Panc1 (cell line): Measurements from ENCODE around the gene PHF21A. TPM values are rescaled to one million over a fixed set of nuclear protein-coding genes. Genes with fewer than 3 reads are reported as not detected.

Experiments used
- ATAC-seq: fragments of 200-7000 bp; cut with Tn5 transposase; 2 replicates; pipeline ENCODE4 v1.9.1; 2020; ENCODE audit warnings: mild to moderate bottlenecking, moderate library complexity
- BruUV-seq: library from RNA; stranded (reverse); fragments of 400-500 nt; replicated peaks from 2 replicates; lab custom pipeline; 2021; lab: Mats Ljungman, UMichigan
- CTCF ChIA-PET: fragments of 300-600 bp; sonication (Branson Sonifier 250); formaldehyde crosslinking; loops from one replicate; lab custom pipeline; 2022; ENCODE audit warnings: antibody characterized with exemption; lab: Charles Lee
- POLR2A ChIA-PET: fragments of 300-600 bp; sonication (Branson Sonifier 250); formaldehyde crosslinking; loops from one replicate; lab custom pipeline; 2022; ENCODE audit warnings: antibody characterized with exemption; lab: Charles Lee
- DNase-seq: peaks from one replicate; pipeline ENCODE4 v3.0.0-alpha.2; 2010; ENCODE audit warnings: low read depth, low spot score
- H3K27ac ChIP-seq: 2 replicates; pipeline ENCODE4 v1.5.1; 2011; ENCODE audit warnings: mild to moderate bottlenecking, low read length, inconsistent platforms
- H3K27me3 ChIP-seq: fragments of 200-500 bp; sonication (Bioruptor generic); 2 replicates; pipeline ENCODE4 v1.6.0; 2014; ENCODE audit warnings: low read length, inconsistent platforms; ENCODE audit not compliant: control insufficient read depth, insufficient read depth
- H3K36me3 ChIP-seq: fragments of 200-500 bp; sonication (Bioruptor generic); 2 replicates; pipeline ENCODE4 v1.5.1; 2014; ENCODE audit warnings: inconsistent platforms, mild to moderate bottlenecking, low read length, moderate library complexity; ENCODE audit not compliant: control insufficient read depth, insufficient read depth
- H3K4me1 ChIP-seq: 2 replicates; pipeline ENCODE4 v1.5.1; 2011; ENCODE audit warnings: inconsistent platforms, mild to moderate bottlenecking, low read length, moderate library complexity; ENCODE audit not compliant: control insufficient read depth, insufficient read depth
- H3K4me3 ChIP-seq, 2 experiments: 2 replicates each; pipeline ENCODE4 v1.5.1; 2011 to 2012; ENCODE audit warnings: low read depth in 2 of 2, low read length in 2 of 2, mild to moderate bottlenecking in 2 of 2, inconsistent platforms in 1 of 2, moderate library complexity in 1 of 2
- H3K9me3 ChIP-seq: fragments of 200-500 bp; sonication (Bioruptor generic); 2 replicates; pipeline ENCODE4 v1.5.1; 2014; ENCODE audit warnings: low read depth, mild to moderate bottlenecking, inconsistent platforms, low read length, moderate library complexity; ENCODE audit not compliant: control insufficient read depth, insufficient read depth
- POLR2AphosphoS5 ChIP-seq: IDR thresholded peaks from 2 replicates; pipeline ENCODE4 v1.6.1; 2012; ENCODE audit warnings: mild to moderate bottlenecking, low read depth, low read length, moderate library complexity
- SIN3A ChIP-seq: IDR thresholded peaks from 2 replicates; pipeline ENCODE4 v1.6.1; 2012; ENCODE audit warnings: low read depth, mild to moderate bottlenecking, low read length, moderate library complexity, borderline replicate concordance; ENCODE audit not compliant: insufficient read depth
- TCF7L2 ChIP-seq: IDR thresholded peaks from 2 replicates; pipeline ENCODE4 v1.6.1; 2011; ENCODE audit warnings: mild to moderate bottlenecking, low read depth, low read length, inconsistent platforms
- in situ Hi-C: cut with HindIII; loops from 2 replicates; pipeline ENCODE4 v1.10.0; 2016; ENCODE audit warnings: low sequenced_read_pairs, low pct_unique_long_range_greater_than_20kb
- intact Hi-C: fragments of 100-400 bp; cut with micrococcal nuclease; formaldehyde crosslinking; loops from one replicate; pipeline ENCODE4 v1.10.0; 2022; ENCODE audit not compliant: unreplicated experiment
- total RNA-seq: library from RNA; stranded (reverse); gene quantifications from one replicate; pipeline ENCODE4 v1.2.1, GENCODE V29; 2021; ENCODE audit not compliant: unreplicated experiment
- TF ChIP-seq, protein P1 (sequence below): fragments of 450-650 bp; IDR thresholded peaks from 2 replicates; pipeline ENCODE4 v1.5.1; 2017; ENCODE audit warnings: mild to moderate bottlenecking
- TF ChIP-seq, protein P2 (sequence below), 2 experiments: IDR thresholded peaks; 2 replicates each; pipeline ENCODE4 v1.6.1; 2011 to 2012; ENCODE audit warnings: low read depth in 2 of 2, control low read depth in 1 of 2, low read length in 1 of 2, mild to moderate bottlenecking in 1 of 2, moderate library complexity in 1 of 2; ENCODE audit not compliant: insufficient read depth in 1 of 2

PHF21A gene
- total RNA-seq, 1 experiment from 2014 or later: 45.7 TPM

- POLR2A ChIA-PET: no interaction called here
- no peak overlapping the region for H3K4me3 ChIP-seq
- no peaks in the 10 kb centered on the region for H3K4me1 ChIP-seq
- H3K9me3 ChIP-seq: no peaks in the 10 kb centered on the region
- in situ Hi-C loops (no loop called here), intact Hi-C loops (no loop called here)
- H3K27ac ChIP-seq: no peak overlapping the region
- H3K36me3 ChIP-seq: peaks cover 13% of the 10 kb centered on the region
- ATAC-seq: no peak
- DNase-seq: no peak
- TF ChIP-seq POLR2AphosphoS5: no peak
- TF ChIP-seq, protein P1, sequence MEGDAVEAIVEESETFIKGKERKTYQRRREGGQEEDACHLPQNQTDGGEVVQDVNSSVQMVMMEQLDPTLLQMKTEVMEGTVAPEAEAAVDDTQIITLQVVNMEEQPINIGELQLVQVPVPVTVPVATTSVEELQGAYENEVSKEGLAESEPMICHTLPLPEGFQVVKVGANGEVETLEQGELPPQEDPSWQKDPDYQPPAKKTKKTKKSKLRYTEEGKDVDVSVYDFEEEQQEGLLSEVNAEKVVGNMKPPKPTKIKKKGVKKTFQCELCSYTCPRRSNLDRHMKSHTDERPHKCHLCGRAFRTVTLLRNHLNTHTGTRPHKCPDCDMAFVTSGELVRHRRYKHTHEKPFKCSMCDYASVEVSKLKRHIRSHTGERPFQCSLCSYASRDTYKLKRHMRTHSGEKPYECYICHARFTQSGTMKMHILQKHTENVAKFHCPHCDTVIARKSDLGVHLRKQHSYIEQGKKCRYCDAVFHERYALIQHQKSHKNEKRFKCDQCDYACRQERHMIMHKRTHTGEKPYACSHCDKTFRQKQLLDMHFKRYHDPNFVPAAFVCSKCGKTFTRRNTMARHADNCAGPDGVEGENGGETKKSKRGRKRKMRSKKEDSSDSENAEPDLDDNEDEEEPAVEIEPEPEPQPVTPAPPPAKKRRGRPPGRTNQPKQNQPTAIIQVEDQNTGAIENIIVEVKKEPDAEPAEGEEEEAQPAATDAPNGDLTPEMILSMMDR: no peak
- no peaks in the 10 kb centered on the region for H3K27me3 ChIP-seq
- BruUV-seq: no TSS peak
- CTCF ChIA-PET: interaction anchor here (0.6 to 0.7 kb wide), 2 partner anchors 64 to 1356 kb away, joined by 3 to 9 read pairs; no protein-coding TSS in a partner anchor
Observed at GRCh38 chr11:45939836-45940235, 181.4 kb downstream of the PHF21A start.

DNA sequence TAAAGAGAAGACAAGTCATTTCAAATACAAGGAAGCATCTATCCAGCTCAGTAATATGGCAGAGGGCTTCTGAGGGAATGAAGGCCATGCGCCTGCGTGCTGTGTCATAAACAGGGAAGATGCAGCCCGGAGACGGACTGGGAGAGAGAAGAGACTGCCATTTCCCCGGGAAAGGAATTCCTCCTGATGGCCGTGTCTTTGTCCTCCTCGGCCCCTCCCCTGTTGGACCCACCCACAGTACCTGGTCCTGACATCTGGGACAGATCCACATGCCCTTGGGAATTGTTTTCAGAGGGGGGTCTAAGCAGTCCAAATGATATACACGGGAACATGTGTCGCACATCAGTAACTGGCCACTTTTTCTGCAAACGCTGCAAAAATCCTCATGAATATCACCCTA is 183.3 kb downstream of the PHF21A start:
- Histone ChIP-seq H3K36me3 (peaks cover 14% of the 10 kb centered on the region), H3K4me1 (no peaks in the 10 kb centered on the region), H3K9me3 (no peaks in the 10 kb centered on the region), H3K27me3 (no peaks in the 10 kb centered on the region), H3K27ac (no peak overlapping the region), H3K4me3 (no peak overlapping the region)
- ChIA-PET CTCF (no interaction called here), POLR2A (no interaction called here)
- no TSS peak for BruUV-seq
- TF ChIP-seq POLR2AphosphoS5: no peak
- TF ChIP-seq, protein P1: no peak
- TF ChIP-seq, protein P2, sequence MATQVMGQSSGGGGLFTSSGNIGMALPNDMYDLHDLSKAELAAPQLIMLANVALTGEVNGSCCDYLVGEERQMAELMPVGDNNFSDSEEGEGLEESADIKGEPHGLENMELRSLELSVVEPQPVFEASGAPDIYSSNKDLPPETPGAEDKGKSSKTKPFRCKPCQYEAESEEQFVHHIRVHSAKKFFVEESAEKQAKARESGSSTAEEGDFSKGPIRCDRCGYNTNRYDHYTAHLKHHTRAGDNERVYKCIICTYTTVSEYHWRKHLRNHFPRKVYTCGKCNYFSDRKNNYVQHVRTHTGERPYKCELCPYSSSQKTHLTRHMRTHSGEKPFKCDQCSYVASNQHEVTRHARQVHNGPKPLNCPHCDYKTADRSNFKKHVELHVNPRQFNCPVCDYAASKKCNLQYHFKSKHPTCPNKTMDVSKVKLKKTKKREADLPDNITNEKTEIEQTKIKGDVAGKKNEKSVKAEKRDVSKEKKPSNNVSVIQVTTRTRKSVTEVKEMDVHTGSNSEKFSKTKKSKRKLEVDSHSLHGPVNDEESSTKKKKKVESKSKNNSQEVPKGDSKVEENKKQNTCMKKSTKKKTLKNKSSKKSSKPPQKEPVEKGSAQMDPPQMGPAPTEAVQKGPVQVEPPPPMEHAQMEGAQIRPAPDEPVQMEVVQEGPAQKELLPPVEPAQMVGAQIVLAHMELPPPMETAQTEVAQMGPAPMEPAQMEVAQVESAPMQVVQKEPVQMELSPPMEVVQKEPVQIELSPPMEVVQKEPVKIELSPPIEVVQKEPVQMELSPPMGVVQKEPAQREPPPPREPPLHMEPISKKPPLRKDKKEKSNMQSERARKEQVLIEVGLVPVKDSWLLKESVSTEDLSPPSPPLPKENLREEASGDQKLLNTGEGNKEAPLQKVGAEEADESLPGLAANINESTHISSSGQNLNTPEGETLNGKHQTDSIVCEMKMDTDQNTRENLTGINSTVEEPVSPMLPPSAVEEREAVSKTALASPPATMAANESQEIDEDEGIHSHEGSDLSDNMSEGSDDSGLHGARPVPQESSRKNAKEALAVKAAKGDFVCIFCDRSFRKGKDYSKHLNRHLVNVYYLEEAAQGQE (IDR thresholded peaks at IDR 0.05; ENCODE audit: insufficient read depth in 1 of 2, low read depth in 2 of 2, low read length in 1 of 2): no peak
- intact Hi-C loops: no loop called here
- in situ Hi-C loops: no loop called here
- ATAC-seq (no peak), DNase-seq (no peak)

- H3K27ac ChIP-seq: no peak overlapping the region
- TF ChIP-seq SIN3A (no peak), POLR2AphosphoS5 (no peak), TCF7L2 (no peak)
- TF ChIP-seq, protein P1: no peak
- TF ChIP-seq, protein P2 (IDR thresholded peaks at IDR 0.05; ENCODE audit: insufficient read depth in 1 of 2, low read depth in 2 of 2, low read length in 1 of 2): no peak
- BruUV-seq: no TSS peak
- peaks cover 14% of the 10 kb centered on the region for H3K36me3 ChIP-seq
- ATAC-seq (no peak), DNase-seq (no peak)
- intact Hi-C loops (no loop called here), in situ Hi-C loops (no loop called here)
- H3K27me3 ChIP-seq: no peaks in the 10 kb centered on the region
- no peak overlapping the region for H3K4me3 ChIP-seq
- H3K9me3 ChIP-seq: no peaks in the 10 kb centered on the region
- ChIA-PET CTCF (no interaction called here), POLR2A (no interaction called here)
- no peaks in the 10 kb centered on the region for H3K4me1 ChIP-seq
Observed at GRCh38 chr11:45936511-45937054, 184.7 kb downstream of the PHF21A start.
